Stimulated activated CD4-positive, alpha-beta T cell treated with anti-CD3 and anti-CD28 coated beads, Interleukin-2, amount 100 ng/mL, for 24 hours (primary cell): ENCODE results near the gene PDS5A.
"Not testable (repeated sequence)": the region's sequence is repeated elsewhere in the genome, so short reads cannot be mapped to it uniquely, and the experiment has no call there.

Experiments used
- DNase-seq, 2 donors: peaks; one replicate each; pipeline ENCODE4 v3.0.0-alpha.2; 2020

PDS5A gene

GRCh38 chr4:39899291-39899690, 78.4 kb downstream of the PDS5A start:
- no peak for DNase-seq

DNA sequence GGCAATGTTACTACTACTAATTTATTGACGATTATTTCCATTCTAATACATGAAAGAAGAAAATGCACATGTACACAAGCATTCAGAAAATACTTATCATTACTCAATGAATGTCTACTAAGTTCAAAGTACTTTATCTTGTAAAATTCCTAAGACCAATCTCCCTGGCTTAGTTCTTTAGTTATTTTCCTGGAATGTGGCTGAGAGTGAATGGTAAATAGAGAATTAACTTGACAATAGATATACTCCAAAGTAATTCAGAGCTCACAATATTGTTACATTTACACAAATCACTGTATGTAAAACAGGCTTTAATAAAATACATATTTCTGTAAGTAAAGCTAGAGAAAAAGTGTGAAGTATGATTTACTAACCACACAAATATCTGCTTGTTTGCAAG, 79.7 kb downstream of the PDS5A start:
- DNase-seq: no peak

DNA sequence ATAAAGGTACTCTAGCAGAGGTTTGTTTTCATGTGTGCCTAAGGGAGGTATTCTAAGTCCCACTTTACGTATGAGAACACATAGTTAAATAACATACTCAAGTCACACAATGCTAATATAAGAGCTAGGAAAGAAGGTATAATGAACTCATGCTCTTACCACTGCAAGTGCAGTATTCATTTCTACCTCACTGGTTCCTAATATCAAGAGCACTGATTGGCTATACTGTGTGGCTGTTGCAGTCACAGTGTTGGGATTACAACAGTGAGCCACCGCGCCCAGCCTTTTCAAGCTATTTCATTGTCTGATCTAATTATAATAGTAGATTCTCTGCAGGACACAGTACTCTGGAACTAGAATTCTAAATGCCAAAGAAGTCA, 84.0 kb downstream of the PDS5A start:
- DNase-seq: no peak

DNA sequence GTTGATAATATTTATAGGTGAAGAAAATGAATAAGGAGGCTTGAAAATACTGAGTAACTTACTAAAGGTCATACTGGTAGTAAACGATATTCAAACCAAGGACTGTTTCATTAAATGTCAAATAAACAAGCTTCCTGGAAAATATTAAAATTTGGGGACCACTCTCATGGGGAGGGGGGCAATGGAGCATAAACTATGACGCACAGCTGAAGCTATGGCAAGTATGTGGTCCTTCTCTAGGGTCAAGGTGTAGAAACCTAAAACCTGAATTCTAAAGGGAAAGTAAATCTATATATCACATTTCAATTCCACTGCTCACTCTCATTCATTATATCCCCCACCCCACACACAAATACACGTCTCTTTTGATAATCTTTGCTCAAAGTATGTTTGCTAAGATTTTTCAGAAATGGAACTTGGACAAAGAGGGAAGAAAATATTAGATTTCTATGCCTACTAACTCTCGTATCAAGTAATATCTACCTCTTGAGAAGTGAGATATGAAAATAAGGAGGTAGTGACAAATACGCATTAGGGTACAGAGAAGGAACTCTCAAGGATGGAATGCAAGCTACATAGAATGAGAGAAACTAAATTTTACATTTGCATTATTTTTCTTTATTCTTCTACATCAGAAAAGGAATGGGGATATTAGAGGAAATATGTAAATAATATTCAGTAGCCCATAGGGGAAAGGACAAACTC, 84.6 kb downstream of the PDS5A start:
- no peak for DNase-seq

DNA sequence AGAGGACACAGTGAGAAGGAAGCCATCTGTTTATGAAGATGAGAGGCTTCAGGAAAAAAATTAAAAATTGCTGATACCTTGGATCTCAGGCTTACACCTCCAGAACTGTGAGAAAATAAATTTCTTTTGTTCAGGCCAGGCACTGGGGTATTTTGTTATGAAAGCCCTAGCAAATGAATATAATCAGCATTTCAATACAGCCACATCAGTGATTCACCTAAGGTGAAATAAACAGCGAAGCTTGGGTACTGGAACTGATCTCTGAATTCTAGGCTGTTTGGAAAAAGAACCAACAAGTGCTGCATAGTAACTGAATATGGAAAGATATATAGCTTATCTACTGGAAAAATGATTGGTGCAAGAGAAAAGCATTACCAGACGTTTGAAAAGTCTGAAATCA, 88.5 kb downstream of the PDS5A start:
- DNase-seq: no peak

GRCh38 chr4:39888541-39888940, 89.2 kb downstream of the PDS5A start:
- no peak for DNase-seq

DNA sequence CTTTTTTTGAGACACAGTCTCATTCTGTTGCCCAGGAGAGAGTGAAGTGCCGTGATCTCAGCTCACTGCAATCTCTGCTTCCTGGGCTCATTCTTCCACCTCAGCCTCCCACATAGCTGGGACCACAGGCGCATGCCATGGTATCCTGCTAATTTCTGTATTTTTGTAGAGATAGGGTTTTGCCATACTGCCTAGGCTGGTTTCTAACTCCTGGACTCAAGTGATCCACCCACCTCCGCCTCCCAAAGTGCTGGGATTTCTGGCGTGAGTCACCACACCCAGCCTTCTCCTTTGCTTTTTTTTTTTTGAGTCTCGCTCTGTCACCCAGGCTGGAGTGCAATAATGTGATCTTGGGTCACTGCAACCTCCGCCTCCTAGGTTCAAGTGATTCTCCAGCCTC, 94.1 kb downstream of the PDS5A start:
- no peak for DNase-seq

GRCh38 chr4:39881789-39882188, 95.9 kb downstream of the PDS5A start:
- no peak for DNase-seq

- DNase-seq: no peak
These were observed 99.7 kb downstream of the PDS5A start for GRCh38 chr4:39877971-39878370.

DNA sequence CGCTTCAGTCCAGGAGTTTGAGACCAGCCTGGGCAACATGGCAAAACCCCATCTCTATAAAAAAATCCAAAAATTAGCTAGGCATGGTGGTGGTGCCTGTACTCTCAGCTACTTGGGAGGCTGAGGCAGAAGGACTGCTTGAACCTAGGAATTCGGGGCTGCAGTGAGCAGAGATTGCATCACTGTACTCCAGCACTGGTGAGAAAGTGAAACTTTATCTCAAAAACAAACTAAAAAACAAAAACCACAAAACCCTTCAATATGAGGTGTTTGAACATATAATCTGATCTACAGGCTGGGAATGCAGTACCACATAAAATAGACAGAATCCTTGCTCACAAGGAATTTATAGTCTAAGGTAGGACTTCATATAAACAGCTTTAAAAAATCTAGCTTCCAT, 103.9 kb downstream of the PDS5A start:
- no peak for DNase-seq

GRCh38 chr4:39865280-39865679, 112.4 kb downstream of the PDS5A start:
- no peak for DNase-seq

GRCh38 chr4:39864391-39864790, 113.3 kb downstream of the PDS5A start:
- no peak for DNase-seq

DNA sequence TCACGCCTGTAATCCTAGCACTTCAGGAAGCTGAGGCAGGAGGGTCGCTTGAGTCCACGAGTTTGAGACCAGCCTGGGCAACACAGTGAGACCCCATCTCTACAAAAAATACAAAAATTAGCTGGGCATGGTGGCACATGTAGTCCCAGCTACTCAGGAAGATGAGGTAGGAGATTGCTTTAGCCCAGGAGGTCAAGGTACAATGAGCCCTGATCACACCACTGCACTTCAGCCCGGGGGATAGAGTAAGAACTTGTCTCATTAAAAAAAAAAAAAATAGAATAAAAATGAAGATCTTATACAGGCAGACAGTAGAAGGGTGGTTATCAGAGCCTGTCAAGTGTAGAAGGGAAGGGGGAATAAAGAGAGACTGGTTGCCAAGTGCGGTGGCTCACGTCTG, 116.9 kb downstream of the PDS5A start:
- DNase-seq: no peak

GRCh38 chr4:39855909-39856512, 121.7 kb downstream of the PDS5A start:
- no peak for DNase-seq

DNA sequence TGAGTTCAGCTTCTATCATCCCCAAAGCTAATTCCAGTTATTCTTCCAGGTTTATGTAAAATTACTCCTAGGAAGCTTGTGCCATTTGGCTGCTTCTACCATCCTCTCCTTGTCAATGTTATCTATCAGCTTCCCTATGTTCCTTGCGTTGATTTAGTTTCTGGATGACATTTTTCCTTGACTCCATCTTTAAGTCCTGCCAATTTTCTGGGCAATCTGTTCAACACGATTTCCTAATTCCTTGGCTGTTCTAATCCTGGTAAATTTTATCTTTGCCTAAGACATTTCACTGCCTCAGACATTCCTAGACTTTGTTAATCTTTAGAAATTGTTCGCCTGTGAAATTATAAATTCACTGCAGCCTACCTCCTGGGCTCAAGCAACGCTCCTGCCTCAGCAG, 125.1 kb downstream of the PDS5A start:
- DNase-seq: no peak

GRCh38 chr4:39850727-39851126, 127.0 kb downstream of the PDS5A start:
- no peak for DNase-seq

- DNase-seq: no peak
These were observed 131.0 kb downstream of the PDS5A start for GRCh38 chr4:39846705-39847104.

DNA sequence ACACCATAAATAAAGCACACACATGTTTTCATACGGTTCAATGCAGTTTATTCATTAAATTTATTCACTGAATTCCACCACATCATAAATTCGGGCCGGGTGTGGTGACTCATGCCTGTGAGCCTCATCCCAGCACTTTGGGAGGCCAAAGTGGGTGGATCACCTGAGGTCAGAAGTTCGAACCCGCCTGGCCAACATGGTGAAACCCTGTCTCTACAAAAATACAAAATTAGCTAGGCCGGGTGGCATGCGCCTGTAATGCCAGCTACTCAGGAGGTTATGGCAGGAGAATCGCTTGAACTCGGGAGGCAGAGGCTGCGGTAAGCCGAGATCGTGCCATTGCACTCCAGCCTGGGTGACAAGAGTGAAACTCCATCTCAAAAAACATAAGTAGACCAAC, 131.6 kb downstream of the PDS5A start:
- DNase-seq: no peak

DNA sequence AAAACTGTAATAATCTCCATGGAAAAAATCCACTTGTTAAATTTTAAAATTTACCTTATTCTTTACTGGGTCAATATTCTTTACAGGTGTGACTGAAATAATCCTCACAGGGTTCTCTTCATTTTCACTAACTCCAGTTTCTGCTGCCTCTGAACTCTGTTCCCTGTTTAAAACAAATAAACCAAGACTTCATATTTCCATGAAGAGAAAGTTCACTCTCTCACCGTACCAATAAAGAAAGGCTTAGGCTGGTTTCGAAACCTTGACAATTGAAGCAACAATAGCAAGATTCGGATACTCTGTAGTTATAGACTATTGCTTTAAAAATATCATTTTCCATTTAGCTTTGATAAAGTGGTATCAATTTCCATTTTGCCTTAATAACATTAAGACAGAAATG, 135.8 kb downstream of the PDS5A start:
- DNase-seq: no peak

- not testable (repeated sequence) for DNase-seq
These were observed 137.2 kb downstream of the PDS5A start for GRCh38 chr4:39840516-39840915.

DNA sequence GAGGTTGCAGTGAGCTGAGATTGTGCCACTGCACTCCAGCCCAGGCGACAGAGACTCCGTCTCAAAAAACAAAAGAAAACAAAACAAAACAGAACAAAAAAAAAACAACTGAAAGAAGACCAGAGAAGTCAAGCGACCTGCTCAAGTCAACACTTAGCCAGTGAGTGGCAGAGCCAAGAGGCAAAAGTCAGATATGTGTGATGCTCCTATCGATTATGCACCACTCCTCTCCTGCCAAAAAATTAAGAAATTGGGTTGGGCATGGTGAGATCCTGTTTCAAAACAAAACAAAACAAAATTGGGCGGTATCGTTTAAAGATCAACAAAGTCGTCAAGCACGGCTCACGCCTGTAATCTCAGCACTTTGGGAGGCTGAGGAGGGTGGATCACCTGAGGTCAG, 137.7 kb downstream of the PDS5A start:
- no peak for DNase-seq

DNA sequence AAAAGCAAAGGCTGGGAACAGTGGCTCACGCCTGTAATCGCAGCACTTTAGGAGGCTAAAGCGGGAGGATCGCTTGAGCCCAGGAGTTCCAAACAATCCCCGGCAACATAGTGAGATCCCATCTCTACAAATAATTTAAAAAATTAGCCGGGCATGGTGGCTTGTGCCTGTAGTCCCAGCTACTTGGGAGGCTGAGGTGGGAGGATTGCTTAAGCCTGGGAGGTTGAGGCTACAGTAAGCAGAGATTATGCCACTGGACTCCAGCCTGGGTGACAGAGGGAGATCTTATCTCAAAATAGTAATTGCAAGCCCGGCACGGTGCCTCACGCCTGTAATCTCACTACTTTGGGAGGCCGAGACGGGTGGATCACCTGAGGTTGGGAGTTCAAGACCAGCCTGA, 139.3 kb downstream of the PDS5A start:
- DNase-seq: not testable (repeated sequence)

- DNase-seq: no peak
These were observed 143.4 kb downstream of the PDS5A start for GRCh38 chr4:39834269-39834668.

DNA sequence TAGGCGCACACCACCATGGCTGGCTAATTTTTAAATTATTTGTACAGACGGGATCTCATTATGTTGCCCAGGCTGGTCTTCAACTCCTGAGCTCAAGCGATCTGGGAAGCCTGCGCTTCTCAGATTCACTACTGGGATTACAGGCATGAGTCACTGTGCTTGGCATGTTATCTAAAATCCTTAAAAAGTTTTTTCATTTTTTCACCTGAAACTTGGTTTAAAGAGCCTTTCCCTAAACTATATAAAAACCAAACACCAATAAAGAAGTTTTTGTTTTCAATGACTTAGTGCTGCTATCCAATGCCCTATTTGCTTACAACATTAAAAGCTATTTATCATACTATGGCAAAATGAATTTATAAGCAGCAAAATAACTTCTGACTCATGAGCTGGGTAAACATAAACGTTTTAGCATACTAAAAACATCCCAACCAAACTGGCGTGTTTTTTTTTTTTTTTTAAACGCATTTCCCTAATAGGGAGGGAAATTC, 151.9 kb downstream of the PDS5A start:
- no peak for DNase-seq

DNA sequence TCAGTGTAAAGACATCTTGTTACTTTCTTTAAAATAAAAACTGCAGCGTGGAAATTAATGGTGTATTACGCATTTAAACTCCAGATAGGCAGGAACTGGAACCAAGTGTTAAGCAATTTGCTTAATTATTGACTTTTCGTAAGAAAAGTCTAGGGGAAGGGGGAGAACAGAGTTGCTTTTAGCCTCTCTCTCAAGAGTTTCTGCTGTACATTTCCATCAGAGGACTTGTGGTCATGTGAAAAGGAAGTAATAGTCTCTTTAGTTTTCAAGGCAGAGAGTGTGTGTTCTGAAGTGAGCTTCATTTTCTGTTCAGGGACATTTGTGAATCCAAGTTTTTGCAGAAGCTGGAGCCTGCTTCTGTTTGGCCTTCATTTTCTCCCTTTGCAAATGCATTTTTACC, 152.6 kb downstream of the PDS5A start:
- no peak for DNase-seq
